Measurements from ENCODE around the gene TCEAL8. TPM values are rescaled to one million over a fixed set of nuclear protein-coding genes. Genes with fewer than 3 reads are reported as not detected.
"Not testable (repeated sequence)": the region's sequence is repeated elsewhere in the genome, so short reads cannot be mapped to it uniquely, and the experiment has no call there.

Gene TCEAL8
- total RNA-seq, 1 donor from 2014 or later: 99.2 TPM

- not testable (repeated sequence) for H3K9me3 ChIP-seq (ENCODE audit: control insufficient read depth in 3 of 3, low read length in 3 of 3); H3K4me1 ChIP-seq (ENCODE audit: control insufficient read depth in 3 of 3, insufficient read depth in 3 of 3, low read length in 3 of 3); H3K9ac ChIP-seq (ENCODE audit: low read depth in 1 of 3, low read length in 3 of 3); H3K36me3 ChIP-seq (ENCODE audit: control insufficient read depth in 3 of 3, insufficient read depth in 3 of 3, low read length in 3 of 3); H3K27ac ChIP-seq (ENCODE audit: low read depth, low read length); H3K4me3 ChIP-seq (ENCODE audit: low read length in 3 of 3)
- H3K27me3 ChIP-seq (ENCODE audit: control insufficient read depth in 3 of 3, insufficient read depth in 3 of 3, low read length in 3 of 3): peaks cover 0 to 12% (median 0%) of the 10 kb centered on the region in 3 donors
Measured at GRCh38 chrX:103225918-103226317, 29.0 kb downstream of the TCEAL8 start.

- Histone ChIP-seq H3K4me1 (ENCODE audit: control insufficient read depth in 3 of 3, insufficient read depth in 3 of 3, low read length in 3 of 3) (no peaks in the 10 kb centered on the region), H3K27me3 (ENCODE audit: control insufficient read depth in 3 of 3, insufficient read depth in 3 of 3, low read length in 3 of 3) (peaks cover 0 to 22% (median 0%) of the 10 kb centered on the region in 3 donors), H3K4me3 (ENCODE audit: low read length in 3 of 3) (no peak overlapping the region)
Measured at GRCh38 chrX:103220511-103221323, 34.2 kb downstream of the TCEAL8 start.

GRCh38 chrX:103215425-103215991 is 39.4 kb downstream of the TCEAL8 start:
- peaks cover 0 to 3% (median 0%) of the 10 kb centered on the region in 3 donors for H3K9me3 ChIP-seq (ENCODE audit: control insufficient read depth in 3 of 3, low read length in 3 of 3)
- H3K27ac ChIP-seq (ENCODE audit: low read depth, low read length): no peak overlapping the region
- H3K4me1 ChIP-seq (ENCODE audit: control insufficient read depth in 3 of 3, insufficient read depth in 3 of 3, low read length in 3 of 3): no peaks in the 10 kb centered on the region
- H3K4me3 ChIP-seq (ENCODE audit: low read length in 3 of 3): peak overlapping the region; percentile 49 to 64 (median 56)
- H3K36me3 ChIP-seq (ENCODE audit: control insufficient read depth in 3 of 3, insufficient read depth in 3 of 3, low read length in 3 of 3): no peaks in the 10 kb centered on the region
- peaks cover 0 to 12% (median 0%) of the 10 kb centered on the region in 3 donors for H3K27me3 ChIP-seq (ENCODE audit: control insufficient read depth in 3 of 3, insufficient read depth in 3 of 3, low read length in 3 of 3)
- peak overlapping the region; percentile 65 to 77 (median 67) for H3K9ac ChIP-seq (ENCODE audit: low read depth in 1 of 3, low read length in 3 of 3)

More at GRCh38 chrX:103220511-103221323, 34.2 kb downstream of the TCEAL8 start:
- Histone ChIP-seq H3K9ac (ENCODE audit: low read depth in 1 of 3, low read length in 3 of 3) (no peak overlapping the region), H3K36me3 (ENCODE audit: control insufficient read depth in 3 of 3, insufficient read depth in 3 of 3, low read length in 3 of 3) (no peaks in the 10 kb centered on the region), H3K9me3 (ENCODE audit: control insufficient read depth in 3 of 3, low read length in 3 of 3) (peaks cover 0 to 3% (median 0%) of the 10 kb centered on the region in 3 donors), H3K27ac (ENCODE audit: low read depth, low read length) (no peak overlapping the region)

- no peaks in the 10 kb centered on the region for H3K9me3 ChIP-seq (ENCODE audit: control insufficient read depth in 3 of 3, low read length in 3 of 3)
- peak within 1 kb of the TSS; percentile 49 to 64 (median 56) for H3K4me3 ChIP-seq (ENCODE audit: low read length in 3 of 3)
- H3K27ac ChIP-seq (ENCODE audit: low read depth, low read length): no peak within 1 kb of the TSS
- no peaks in the 10 kb centered on the region for H3K36me3 ChIP-seq (ENCODE audit: control insufficient read depth in 3 of 3, insufficient read depth in 3 of 3, low read length in 3 of 3)
- peak within 1 kb of the TSS; percentile 65 to 77 (median 67) for H3K9ac ChIP-seq (ENCODE audit: low read depth in 1 of 3, low read length in 3 of 3)
- H3K4me1 ChIP-seq (ENCODE audit: control insufficient read depth in 3 of 3, insufficient read depth in 3 of 3, low read length in 3 of 3): no peaks in the 10 kb centered on the region
- peaks cover 0 to 7% (median 0%) of the 10 kb centered on the region in 3 donors for H3K27me3 ChIP-seq (ENCODE audit: control insufficient read depth in 3 of 3, insufficient read depth in 3 of 3, low read length in 3 of 3)
Measured at GRCh38 chrX:103214870-103215424, 40.0 kb downstream of the TCEAL8 start, which contains the start of gene BEX4. BEX4 (plus strand) TSS chrX:103215108; CDS start chrX:103216154, 1,046 bp downstream.

GRCh38 chrX:103212749-103213457 is 42.1 kb downstream of the TCEAL8 start:
- no peak overlapping the region for H3K9ac ChIP-seq (ENCODE audit: low read depth in 1 of 3, low read length in 3 of 3)

GRCh38 chrX:103211012-103211715 is 43.8 kb downstream of the TCEAL8 start:
- Histone ChIP-seq H3K27me3 (ENCODE audit: control insufficient read depth in 3 of 3, insufficient read depth in 3 of 3, low read length in 3 of 3) (peaks cover 0 to under 1% (median 0%) of the 10 kb centered on the region in 3 donors), H3K9ac (ENCODE audit: low read depth in 1 of 3, low read length in 3 of 3) (no peak overlapping the region), H3K4me1 (ENCODE audit: control insufficient read depth in 3 of 3, insufficient read depth in 3 of 3, low read length in 3 of 3) (no peaks in the 10 kb centered on the region), H3K9me3 (ENCODE audit: control insufficient read depth in 3 of 3, low read length in 3 of 3) (peaks cover 0 to 6% (median 0%) of the 10 kb centered on the region in 3 donors), H3K4me3 (ENCODE audit: low read length in 3 of 3) (no peak overlapping the region), H3K36me3 (ENCODE audit: control insufficient read depth in 3 of 3, insufficient read depth in 3 of 3, low read length in 3 of 3) (no peaks in the 10 kb centered on the region), H3K27ac (ENCODE audit: low read depth, low read length) (no peak overlapping the region)

More at GRCh38 chrX:103212749-103213457, 42.1 kb downstream of the TCEAL8 start:
- H3K27ac ChIP-seq (ENCODE audit: low read depth, low read length): no peak overlapping the region
- peaks cover 0 to 3% (median 0%) of the 10 kb centered on the region in 3 donors for H3K27me3 ChIP-seq (ENCODE audit: control insufficient read depth in 3 of 3, insufficient read depth in 3 of 3, low read length in 3 of 3)
- H3K4me3 ChIP-seq (ENCODE audit: low read length in 3 of 3): no peak overlapping the region
- no peaks in the 10 kb centered on the region for H3K4me1 ChIP-seq (ENCODE audit: control insufficient read depth in 3 of 3, insufficient read depth in 3 of 3, low read length in 3 of 3)
- no peaks in the 10 kb centered on the region for H3K9me3 ChIP-seq (ENCODE audit: control insufficient read depth in 3 of 3, low read length in 3 of 3)
- H3K36me3 ChIP-seq (ENCODE audit: control insufficient read depth in 3 of 3, insufficient read depth in 3 of 3, low read length in 3 of 3): no peaks in the 10 kb centered on the region

- H3K27me3 ChIP-seq (ENCODE audit: control insufficient read depth in 3 of 3, insufficient read depth in 3 of 3, low read length in 3 of 3): no peaks in the 10 kb centered on the region
- H3K9me3 ChIP-seq (ENCODE audit: control insufficient read depth in 3 of 3, low read length in 3 of 3): peaks cover 0 to 6% (median 0%) of the 10 kb centered on the region in 3 donors
- no peaks in the 10 kb centered on the region for H3K36me3 ChIP-seq (ENCODE audit: control insufficient read depth in 3 of 3, insufficient read depth in 3 of 3, low read length in 3 of 3)
- H3K9ac ChIP-seq (ENCODE audit: low read depth in 1 of 3, low read length in 3 of 3): no peak overlapping the region
- no peaks in the 10 kb centered on the region for H3K4me1 ChIP-seq (ENCODE audit: control insufficient read depth in 3 of 3, insufficient read depth in 3 of 3, low read length in 3 of 3)
- H3K4me3 ChIP-seq (ENCODE audit: low read length in 3 of 3): no peak overlapping the region
- H3K27ac ChIP-seq (ENCODE audit: low read depth, low read length): no peak overlapping the region
Measured at GRCh38 chrX:103210056-103210455, 44.9 kb downstream of the TCEAL8 start.

All from skeletal muscle tissue (tissue), 4 donors.